Measurements from ENCODE around the gene TOR1A.

GRCh38 chr9:129828969-129829368 is 5.0 kb upstream of the TOR1A start:
- TF ChIP-seq, protein P1, sequence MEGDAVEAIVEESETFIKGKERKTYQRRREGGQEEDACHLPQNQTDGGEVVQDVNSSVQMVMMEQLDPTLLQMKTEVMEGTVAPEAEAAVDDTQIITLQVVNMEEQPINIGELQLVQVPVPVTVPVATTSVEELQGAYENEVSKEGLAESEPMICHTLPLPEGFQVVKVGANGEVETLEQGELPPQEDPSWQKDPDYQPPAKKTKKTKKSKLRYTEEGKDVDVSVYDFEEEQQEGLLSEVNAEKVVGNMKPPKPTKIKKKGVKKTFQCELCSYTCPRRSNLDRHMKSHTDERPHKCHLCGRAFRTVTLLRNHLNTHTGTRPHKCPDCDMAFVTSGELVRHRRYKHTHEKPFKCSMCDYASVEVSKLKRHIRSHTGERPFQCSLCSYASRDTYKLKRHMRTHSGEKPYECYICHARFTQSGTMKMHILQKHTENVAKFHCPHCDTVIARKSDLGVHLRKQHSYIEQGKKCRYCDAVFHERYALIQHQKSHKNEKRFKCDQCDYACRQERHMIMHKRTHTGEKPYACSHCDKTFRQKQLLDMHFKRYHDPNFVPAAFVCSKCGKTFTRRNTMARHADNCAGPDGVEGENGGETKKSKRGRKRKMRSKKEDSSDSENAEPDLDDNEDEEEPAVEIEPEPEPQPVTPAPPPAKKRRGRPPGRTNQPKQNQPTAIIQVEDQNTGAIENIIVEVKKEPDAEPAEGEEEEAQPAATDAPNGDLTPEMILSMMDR (conservative IDR thresholded peaks at IDR 0.05; ENCODE audit: low read depth, low read length), result no peak
- TF ChIP-seq EZH2phosphoT487 (IDR thresholded peaks at IDR 0.05; ENCODE audit: borderline replicate concordance, low read length), result no peak

All from PC-3 (cell line).